Small intestine (tissue), 7 donors: ENCODE results near the gene TRIM16. TPM values are rescaled to one million over a fixed set of nuclear protein-coding genes. Genes with fewer than 3 reads are reported as not detected.
"Not testable (repeated sequence)": the region's sequence is repeated elsewhere in the genome, so short reads cannot be mapped to it uniquely, and the experiment has no call there.

ENCODE experiments used
- DNase-seq, 2 donors: peaks; one replicate each; pipeline versions ENCODE4 v3.0.0 to v3.0.0-alpha.2; 2013
- FAIRE-seq: peaks from 2 replicates; lab custom pipeline; 2012; peaks lifted over from hg19 to GRCh38; lab: Jason Lieb, UNC
- H3K27ac ChIP-seq, 3 donors: one replicate each; pipeline ENCODE4 v1.5.1; 2013; ENCODE audit warnings: low read length in 2 of 3, mild to moderate bottlenecking in 2 of 3, control low read depth in 1 of 3, inconsistent platforms in 1 of 3, low read depth in 1 of 3, moderate library complexity in 1 of 3
- H3K27me3 ChIP-seq, 3 donors: one replicate each; pipeline ENCODE4 v1.6.1; 2013; ENCODE audit warnings: low read length in 3 of 3, inconsistent platforms in 1 of 3; ENCODE audit not compliant: control insufficient read depth in 3 of 3, insufficient read depth in 3 of 3
- H3K36me3 ChIP-seq, 3 donors: one replicate each; pipeline ENCODE4 v1.6.1; 2013; ENCODE audit warnings: low read length in 3 of 3, inconsistent platforms in 1 of 3, low read depth in 1 of 3, mild to moderate bottlenecking in 1 of 3, moderate library complexity in 1 of 3; ENCODE audit not compliant: control insufficient read depth in 3 of 3, insufficient read depth in 2 of 3
- H3K4me1 ChIP-seq, 3 donors: one replicate each; pipeline ENCODE4 v1.6.1; 2013; ENCODE audit warnings: low read length in 2 of 3, inconsistent platforms in 1 of 3, low read depth in 1 of 3, mild to moderate bottlenecking in 1 of 3, moderate library complexity in 1 of 3; ENCODE audit not compliant: control insufficient read depth in 3 of 3, insufficient read depth in 2 of 3
- H3K4me3 ChIP-seq, 3 donors: one replicate each; pipeline ENCODE4 v1.5.1; 2013; ENCODE audit warnings: low read length in 3 of 3, control low read depth in 1 of 3, inconsistent platforms in 1 of 3, low read depth in 1 of 3, mild to moderate bottlenecking in 1 of 3, moderate library complexity in 1 of 3
- H3K9me3 ChIP-seq, 2 donors: one replicate each; pipeline ENCODE4 v1.6.1; 2013; ENCODE audit warnings: low read depth in 1 of 2, low read length in 1 of 2; ENCODE audit not compliant: control insufficient read depth in 2 of 2, insufficient read depth in 1 of 2
- WGBS, 3 donors: extraction: QIAGEN DNeasy Blood & Tissue Kit; methylation state at CpG; one replicate each; pipeline ENCODE4 v1.1.7; 2013; 5-methylcytosine and 5-hydroxymethylcytosine counted together
- polyA plus RNA-seq, 4 donors: library from polyadenylated mRNA; stranded (reverse) in 3 of 4; unstranded in 1 of 4; fragments of 200-250 nt in 3 of 4; fragments of 120-200 nt in 1 of 4; gene quantifications; one replicate each; pipeline versions ENCODE4 v1.2.1 to v1.2.3, GENCODE V29; 2013
- donor health status: healthy with polysubstance abuse.
- donor health status: control.
- donor health status: control.
- donor health status: Bipolar disorder and iron deficiency.
- donor health status: healthy.

Gene TRIM16
- polyA plus RNA-seq, 4 donors: 16.5 to 24.7 (median 21.1) TPM

DNA sequence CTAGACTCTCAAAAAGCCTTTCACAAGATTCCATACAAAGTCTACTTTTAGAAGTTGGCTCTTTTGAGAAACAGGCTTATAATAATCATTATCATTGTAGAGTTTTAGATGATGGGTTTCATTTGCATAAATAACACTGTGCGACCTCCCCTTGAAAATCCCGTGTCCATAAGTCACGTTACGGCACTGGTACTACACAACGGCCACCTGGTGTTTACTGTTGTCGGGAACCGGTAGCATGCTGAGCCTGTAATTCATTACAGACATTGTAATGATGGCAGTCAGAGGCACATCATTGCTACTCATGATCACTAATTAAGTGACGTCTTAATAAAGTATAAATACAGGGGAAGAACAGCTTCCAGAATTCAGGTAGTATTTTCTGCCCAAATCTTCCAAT lies 96.1 kb downstream of the TRIM16 start:
- H3K36me3 ChIP-seq, H3K27ac ChIP-seq, DNase-seq, FAIRE-seq, H3K27me3 ChIP-seq, H3K4me3 ChIP-seq, H3K9me3 ChIP-seq, H3K4me1 ChIP-seq: not testable (repeated sequence)
- 82 to 95% (median 85%) methylated on average over 8 of the region's 8 CpGs for WGBS, 3 donors

GRCh38 chr17:15583313-15583712 lies 100.8 kb downstream of the TRIM16 start:
- 74 to 87% (median 80%) methylated on average over 2 to 3 of the region's 5 CpGs for WGBS, 3 donors
- FAIRE-seq, H3K4me1 ChIP-seq: not testable (repeated sequence)

DNA sequence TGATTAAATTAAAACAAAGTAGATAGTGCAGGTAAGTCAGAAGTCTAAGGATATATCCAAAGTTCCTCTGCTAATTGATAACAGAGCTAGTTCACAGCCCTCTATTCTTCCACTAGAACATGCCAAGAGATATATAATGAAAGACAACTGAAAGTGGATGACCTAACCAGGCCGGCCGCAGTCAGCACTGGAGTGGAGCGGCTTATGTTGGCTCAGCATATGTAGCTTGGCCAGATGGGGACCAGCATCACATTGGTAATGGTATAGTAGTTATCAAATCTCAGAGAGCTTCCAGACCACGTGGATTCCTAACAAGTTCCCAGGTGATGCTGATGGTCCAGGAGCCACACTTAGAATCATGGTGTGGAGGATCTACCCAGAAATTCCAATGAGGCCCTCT lies 102.6 kb downstream of the TRIM16 start:
- H3K36me3 ChIP-seq, DNase-seq, H3K4me1 ChIP-seq, H3K4me3 ChIP-seq, H3K27me3 ChIP-seq, H3K9me3 ChIP-seq, FAIRE-seq, H3K27ac ChIP-seq: not testable (repeated sequence)
- WGBS, 3 donors: 96 to 100% (median 98%) methylated on average over 3 to 4 of the region's 4 CpGs

More at GRCh38 chr17:15583313-15583712, 100.8 kb downstream of the TRIM16 start:
- not testable (repeated sequence) for H3K27me3 ChIP-seq, H3K4me3 ChIP-seq, H3K27ac ChIP-seq, H3K9me3 ChIP-seq, H3K36me3 ChIP-seq, DNase-seq

Other genes with a start within 250 kb of the TRIM16 start
- gene CDRT4, start 216.7 kb downstream of the TRIM16 start, polyA plus RNA-seq: 10 to 100 TPM in 1 of 4 donors, 1 to 10 TPM in 3; 5.1 to 24.3 (median 6.1) TPM
- 10 to 100 TPM in 1 of 4 donors, 1 to 10 TPM in 3; 1.9 to 12.8 (median 3.3) TPM for gene TVP23C, start 120.8 kb downstream of the TRIM16 start, polyA plus RNA-seq
- gene FBXW10B, start 64.6 kb downstream of the TRIM16 start, polyA plus RNA-seq: 1 to 10 TPM in 2 of 4 donors, under 1 TPM in 1, not detected in 1; 0.81 to 1.1 (median 1.0) TPM
- gene ZNF286A, start 15.4 kb upstream of the TRIM16 start, polyA plus RNA-seq: 10 to 100 TPM in 1 of 4 donors, 1 to 10 TPM in 3; 2.2 to 17.3 (median 4.3) TPM
- gene TBC1D26, start 48.0 kb upstream of the TRIM16 start, polyA plus RNA-seq: under 1 TPM in 1 of 4 donors, not detected in 3; 0.21 TPM